Measurements from ENCODE around the gene SDK2. TPM values are rescaled to one million over a fixed set of nuclear protein-coding genes. Genes with fewer than 3 reads are reported as not detected.

Gene SDK2, protein sequence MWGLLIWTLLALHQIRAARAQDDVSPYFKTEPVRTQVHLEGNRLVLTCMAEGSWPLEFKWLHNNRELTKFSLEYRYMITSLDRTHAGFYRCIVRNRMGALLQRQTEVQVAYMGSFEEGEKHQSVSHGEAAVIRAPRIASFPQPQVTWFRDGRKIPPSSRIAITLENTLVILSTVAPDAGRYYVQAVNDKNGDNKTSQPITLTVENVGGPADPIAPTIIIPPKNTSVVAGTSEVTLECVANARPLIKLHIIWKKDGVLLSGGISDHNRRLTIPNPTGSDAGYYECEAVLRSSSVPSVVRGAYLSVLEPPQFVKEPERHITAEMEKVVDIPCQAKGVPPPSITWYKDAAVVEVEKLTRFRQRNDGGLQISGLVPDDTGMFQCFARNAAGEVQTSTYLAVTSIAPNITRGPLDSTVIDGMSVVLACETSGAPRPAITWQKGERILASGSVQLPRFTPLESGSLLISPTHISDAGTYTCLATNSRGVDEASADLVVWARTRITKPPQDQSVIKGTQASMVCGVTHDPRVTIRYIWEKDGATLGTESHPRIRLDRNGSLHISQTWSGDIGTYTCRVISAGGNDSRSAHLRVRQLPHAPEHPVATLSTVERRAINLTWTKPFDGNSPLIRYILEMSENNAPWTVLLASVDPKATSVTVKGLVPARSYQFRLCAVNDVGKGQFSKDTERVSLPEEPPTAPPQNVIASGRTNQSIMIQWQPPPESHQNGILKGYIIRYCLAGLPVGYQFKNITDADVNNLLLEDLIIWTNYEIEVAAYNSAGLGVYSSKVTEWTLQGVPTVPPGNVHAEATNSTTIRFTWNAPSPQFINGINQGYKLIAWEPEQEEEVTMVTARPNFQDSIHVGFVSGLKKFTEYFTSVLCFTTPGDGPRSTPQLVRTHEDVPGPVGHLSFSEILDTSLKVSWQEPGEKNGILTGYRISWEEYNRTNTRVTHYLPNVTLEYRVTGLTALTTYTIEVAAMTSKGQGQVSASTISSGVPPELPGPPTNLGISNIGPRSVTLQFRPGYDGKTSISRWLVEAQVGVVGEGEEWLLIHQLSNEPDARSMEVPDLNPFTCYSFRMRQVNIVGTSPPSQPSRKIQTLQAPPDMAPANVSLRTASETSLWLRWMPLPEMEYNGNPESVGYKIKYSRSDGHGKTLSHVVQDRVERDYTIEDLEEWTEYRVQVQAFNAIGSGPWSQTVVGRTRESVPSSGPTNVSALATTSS (N-terminal part only)
- total RNA-seq, result under 0.01 and 0.09 TPM in 2 replicates

DNA sequence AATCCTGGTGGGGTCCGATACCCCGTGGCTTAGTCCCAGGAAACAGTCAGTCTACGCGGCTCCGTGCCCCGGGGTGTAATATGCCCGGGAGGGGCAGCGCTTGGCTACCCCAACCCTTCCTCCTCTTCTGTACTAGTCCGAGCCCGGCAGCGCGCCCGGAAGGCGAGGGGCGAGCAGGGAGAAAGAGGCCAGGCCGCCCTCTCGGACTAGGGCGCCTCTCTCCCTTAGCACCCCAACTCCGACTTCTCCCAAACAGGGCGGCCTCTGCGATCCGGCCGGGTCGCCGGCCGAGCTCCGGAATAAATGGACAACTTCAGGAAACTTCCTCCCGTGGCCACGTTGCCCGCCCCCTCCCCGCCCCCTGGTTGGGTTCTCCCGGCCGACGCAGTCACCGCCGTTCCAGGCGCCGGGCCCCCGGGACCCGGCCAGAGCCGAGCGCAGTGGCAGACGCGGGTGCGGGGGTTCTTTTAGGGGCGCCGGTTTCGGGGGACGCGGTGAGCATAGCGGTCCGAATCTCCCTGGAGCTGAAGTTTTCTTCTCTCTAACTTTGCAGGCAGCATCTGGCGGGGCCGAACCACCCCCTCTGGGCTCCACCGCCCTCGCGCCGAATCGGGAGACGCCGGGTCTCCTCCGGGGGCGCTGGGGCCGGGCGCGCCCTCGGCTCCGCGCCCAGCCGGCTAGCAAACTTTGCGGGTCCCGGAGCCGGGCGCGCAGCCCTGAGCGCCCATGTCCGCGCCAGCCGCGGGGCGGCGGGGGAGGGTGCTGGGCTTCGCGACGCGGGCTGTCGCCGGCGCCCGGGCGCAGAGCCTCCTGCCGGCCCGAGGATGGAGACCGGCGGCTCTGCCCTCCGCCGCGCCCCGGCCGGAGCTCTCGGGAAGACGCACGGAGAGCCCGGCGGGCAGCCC is at the start of gene SDK2:
Gene SDK2, minus strand, starts transcription at position 301 of the 905 bp plus-strand sequence. CDS start 357 bp downstream, outside the sequence.

DNA sequence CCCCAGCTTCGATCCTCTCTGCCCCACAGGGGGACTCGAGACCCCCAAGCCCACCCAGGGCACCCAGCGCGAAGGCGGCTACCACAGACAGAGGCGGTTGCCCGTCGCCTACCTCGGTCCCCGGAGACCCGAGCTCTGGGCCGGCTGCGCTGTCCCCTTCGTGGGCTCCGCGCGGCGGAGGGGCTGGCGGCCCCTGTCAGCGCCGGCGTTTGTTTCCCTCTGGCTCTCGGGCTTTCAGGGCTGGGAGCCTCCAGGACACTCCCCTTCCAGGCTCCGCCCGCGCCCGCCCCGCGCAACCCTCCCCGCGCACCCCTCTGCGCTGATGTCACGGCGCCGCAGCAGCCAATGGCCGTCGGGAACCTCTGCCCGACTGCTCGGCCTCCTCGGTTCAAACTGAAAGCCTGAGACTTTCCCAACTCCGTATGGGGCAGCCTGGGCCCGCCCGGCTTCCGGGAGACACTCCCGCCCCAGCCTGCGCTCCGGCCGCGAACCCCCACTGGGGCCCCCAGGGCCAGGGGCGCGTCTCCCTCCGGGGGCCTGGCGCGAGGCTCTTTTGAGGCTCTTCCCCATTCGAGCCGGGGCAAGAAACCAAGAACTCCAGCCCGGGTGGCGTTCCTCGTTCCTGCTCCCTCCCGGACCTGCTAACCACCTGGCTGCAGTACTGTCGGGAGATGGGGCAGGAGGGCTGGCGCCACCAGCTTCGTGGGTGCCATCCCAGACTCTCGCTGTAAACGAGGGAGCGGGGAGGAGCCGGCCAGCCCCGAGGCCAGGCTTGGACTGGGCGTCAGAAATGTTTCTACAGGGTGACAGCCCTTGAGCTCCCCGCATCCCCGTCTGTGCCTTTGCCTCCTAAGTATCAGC is 332.2 kb downstream of the SDK2 start, which contains the start of gene CDC42EP4:
Gene CDC42EP4, minus strand, starts transcription at position 221 of the 861 bp plus-strand sequence. CDS start 25,501 bp downstream, outside the sequence.

